Suprapubic skin (tissue), 4 donors: Measurements from ENCODE around the gene GRPEL1. TPM values are rescaled to one million over a fixed set of nuclear protein-coding genes. Genes with fewer than 3 reads are reported as not detected.

ENCODE experiments used
- DNase-seq, 2 donors: peaks; one replicate each; pipeline ENCODE4 v3.0.0-alpha.2; 2019; ENCODE audit warnings: low spot score in 2 of 2
- H3K27ac ChIP-seq: fragments of 200-600 bp; sonication (generic); one replicate; pipeline ENCODE4 v1.5.1; 2019
- H3K27me3 ChIP-seq: fragments of 200-600 bp; sonication (generic); one replicate; pipeline ENCODE4 v1.5.1; 2019
- H3K36me3 ChIP-seq: fragments of 200-600 bp; sonication (generic); one replicate; pipeline ENCODE4 v1.5.1; 2019
- H3K4me1 ChIP-seq: fragments of 200-600 bp; sonication (generic); one replicate; pipeline ENCODE4 v1.5.1; 2019
- H3K4me3 ChIP-seq: fragments of 200-600 bp; sonication (generic); one replicate; pipeline ENCODE4 v1.5.1; 2019; ENCODE audit warnings: mild to moderate bottlenecking
- H3K9me3 ChIP-seq: fragments of 200-600 bp; sonication (generic); one replicate; pipeline ENCODE4 v1.5.1; 2019
- CTCF ChIP-seq, 2 donors: fragments of 200-600 bp in 1 of 2; fragments of 450-650 bp in 1 of 2; sonication (generic) in 1 of 2; IDR thresholded peaks; one replicate each; pipeline ENCODE4 v1.5.1; 2016 to 2019; ENCODE audit warnings: antibody characterized with exemption in 2 of 2, mild to moderate bottlenecking in 1 of 2, moderate library complexity in 1 of 2
- EP300 ChIP-seq: sonication (generic); formaldehyde crosslinking; IDR thresholded peaks from one replicate; pipeline ENCODE4 v1.6.1; 2017; ENCODE audit warnings: antibody characterized with exemption
- POLR2A ChIP-seq, 2 donors: fragments of 450-650 bp; IDR thresholded peaks; one replicate each; pipeline ENCODE4 v1.6.1; 2017; ENCODE audit warnings: antibody characterized with exemption in 2 of 2, mild to moderate bottlenecking in 2 of 2, moderate library complexity in 2 of 2
- POLR2AphosphoS5 ChIP-seq, 3 donors: sonication (generic); formaldehyde crosslinking; IDR thresholded peaks; one replicate each; pipeline ENCODE4 v1.6.1; 2017; ENCODE audit warnings: antibody characterized with exemption in 3 of 3
- WGBS: methylation state at CpG from one replicate; pipeline ENCODE4 v1.1.5; 2018; 5-methylcytosine and 5-hydroxymethylcytosine counted together
- total RNA-seq, 4 donors: library from RNA; depleted of rRNA; stranded (reverse); fragments of >200 nt; gene quantifications; one replicate each; pipeline ENCODE4 v1.1.0, GENCODE V29; 2016

GRPEL1 gene
- total RNA-seq, 4 donors from 2014 or later, result 18.2 to 32.4 (median 25.3) TPM

- WGBS, result 59% methylated on average over 7 of the region's 7 CpGs
- H3K4me3 ChIP-seq, result no peak overlapping the region
- H3K27ac ChIP-seq, result no peak overlapping the region
- TF ChIP-seq CTCF (IDR thresholded peaks at IDR 0.05) (no peak), EP300 (no peak), POLR2A (IDR thresholded peaks at IDR 0.05) (no peak), POLR2AphosphoS5 (IDR thresholded peaks at IDR 0.05) (no peak)
- no peak for DNase-seq
- H3K9me3 ChIP-seq, result no peaks in the 10 kb centered on the region
- H3K36me3 ChIP-seq, result no peaks in the 10 kb centered on the region
- H3K27me3 ChIP-seq, result no peaks in the 10 kb centered on the region
- peaks cover 8% of the 10 kb centered on the region for H3K4me1 ChIP-seq
These were observed 28.4 kb upstream of the GRPEL1 start for GRCh38 chr4:7096236-7096635.

DNA sequence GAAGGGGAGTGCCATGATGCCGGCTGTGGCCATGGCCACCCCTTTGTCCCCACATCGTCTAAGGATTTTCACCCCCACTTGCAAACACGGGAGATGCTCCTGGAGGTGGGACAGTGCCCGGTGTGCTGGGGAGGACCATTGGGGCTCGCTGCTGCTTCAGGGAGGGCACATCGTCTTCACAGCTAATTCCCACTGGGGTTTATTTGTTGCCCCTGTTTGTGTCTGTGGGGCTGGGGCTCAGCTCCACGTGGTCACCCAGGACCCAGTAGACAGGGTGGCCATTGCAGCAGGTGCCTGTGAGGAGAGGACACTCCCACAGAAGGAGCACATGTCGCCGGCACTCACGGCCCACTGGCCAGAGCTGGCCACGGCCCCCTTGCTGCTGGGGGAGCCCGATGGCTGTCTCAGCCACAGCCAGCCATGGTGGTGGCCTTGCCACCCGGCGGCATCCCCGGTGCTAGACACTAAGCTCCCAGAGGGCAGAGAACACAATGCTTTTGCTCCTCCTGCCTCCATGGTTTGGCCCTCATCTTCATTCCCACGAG, 27.8 kb upstream of the GRPEL1 start:
- Histone ChIP-seq H3K9me3 (no peaks in the 10 kb centered on the region), H3K36me3 (no peaks in the 10 kb centered on the region), H3K4me1 (peaks cover 8% of the 10 kb centered on the region), H3K27ac (no peak overlapping the region), H3K27me3 (no peaks in the 10 kb centered on the region), H3K4me3 (no peak overlapping the region)
- no peak for DNase-seq
- TF ChIP-seq CTCF (IDR thresholded peaks at IDR 0.05) (no peak), POLR2AphosphoS5 (IDR thresholded peaks at IDR 0.05) (no peak), POLR2A (IDR thresholded peaks at IDR 0.05) (no peak), EP300 (no peak)
- 73% methylated on average over 8 of the region's 16 CpGs for WGBS

- H3K36me3 ChIP-seq, result no peaks in the 10 kb centered on the region
- H3K27ac ChIP-seq, result no peak overlapping the region
- H3K4me3 ChIP-seq, result no peak overlapping the region
- peaks cover 8% of the 10 kb centered on the region for H3K4me1 ChIP-seq
- no peak for TF ChIP-seq POLR2AphosphoS5 (IDR thresholded peaks at IDR 0.05)
- no peak for TF ChIP-seq EP300
- TF ChIP-seq CTCF (IDR thresholded peaks at IDR 0.05), result no peak
- TF ChIP-seq POLR2A (IDR thresholded peaks at IDR 0.05), result no peak
- H3K27me3 ChIP-seq, result no peaks in the 10 kb centered on the region
- H3K9me3 ChIP-seq, result no peaks in the 10 kb centered on the region
- WGBS, result 51% methylated on average over 10 of the region's 10 CpGs
- DNase-seq, result no peak
These were observed 27.1 kb upstream of the GRPEL1 start for GRCh38 chr4:7094916-7095315.

DNA sequence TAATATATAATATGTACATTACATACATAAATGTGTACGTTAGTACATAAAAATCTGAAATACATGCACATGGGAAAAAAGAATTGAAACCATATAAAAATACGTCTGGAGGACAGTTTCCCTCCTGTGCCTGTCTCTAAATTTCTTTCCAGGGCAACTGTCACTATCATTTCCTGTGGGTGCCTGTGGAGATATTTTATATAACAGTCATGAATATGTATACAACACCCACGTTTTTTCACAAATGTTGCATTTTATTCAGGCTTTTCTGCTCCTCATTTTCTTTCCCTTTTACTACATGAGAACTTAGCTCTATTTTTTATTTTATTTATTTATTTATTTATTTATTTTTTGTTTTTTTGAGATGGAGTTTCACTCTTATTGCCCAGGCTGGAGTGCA, 24.2 kb upstream of the GRPEL1 start:
- WGBS, result 58% methylated on average over 3 of the region's 3 CpGs
- TF ChIP-seq EP300 (no peak), POLR2A (IDR thresholded peaks at IDR 0.05) (no peak), CTCF (IDR thresholded peaks at IDR 0.05) (no peak), POLR2AphosphoS5 (IDR thresholded peaks at IDR 0.05) (no peak)
- Histone ChIP-seq H3K9me3 (no peaks in the 10 kb centered on the region), H3K27ac (no peak overlapping the region), H3K36me3 (no peaks in the 10 kb centered on the region), H3K27me3 (no peaks in the 10 kb centered on the region), H3K4me1 (peaks cover 8% of the 10 kb centered on the region), H3K4me3 (no peak overlapping the region)
- no peak for DNase-seq

DNA sequence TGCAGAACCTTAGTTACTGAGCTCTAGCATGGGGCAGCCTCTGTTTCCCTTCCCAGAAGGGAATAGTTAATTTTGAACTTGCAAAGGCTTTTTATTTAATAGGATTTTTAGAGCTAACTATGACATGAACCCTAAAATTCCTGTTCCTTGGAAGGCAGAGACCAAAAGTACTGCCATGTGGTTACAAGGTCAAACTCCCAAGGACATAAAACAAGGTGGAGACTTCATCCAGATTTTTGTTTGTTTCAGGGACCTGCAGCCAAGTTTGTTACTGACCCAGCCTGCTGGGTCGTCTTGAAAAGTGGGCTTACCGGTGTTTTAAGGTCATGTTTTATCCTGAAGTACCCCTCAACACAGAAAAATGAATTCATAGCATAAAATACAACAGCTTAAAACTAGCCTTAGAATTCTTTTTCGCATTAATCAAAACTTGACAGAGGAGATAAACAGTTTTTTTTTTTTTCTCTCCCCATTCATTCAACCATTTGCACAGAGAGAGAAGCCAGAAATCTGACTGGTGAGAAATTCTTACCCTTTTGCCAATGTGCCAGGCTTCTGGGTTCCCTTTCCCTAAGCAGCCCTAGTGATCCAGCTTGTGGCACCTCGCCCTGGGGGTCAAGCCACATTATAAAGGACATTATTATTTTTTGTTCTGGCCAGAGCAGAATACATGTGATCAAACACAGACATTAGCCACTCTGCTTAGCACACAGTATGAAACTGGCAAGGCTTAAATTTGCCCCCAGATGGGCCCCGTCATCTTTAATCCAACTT, 21.5 kb upstream of the GRPEL1 start:
- WGBS, result 63% methylated on average over 5 of the region's 5 CpGs
- DNase-seq, result no peak

More for the DNA sequence above, 21.5 kb upstream of the GRPEL1 start:
- peaks cover 3% of the 10 kb centered on the region for H3K4me1 ChIP-seq
- no peak for TF ChIP-seq POLR2AphosphoS5 (IDR thresholded peaks at IDR 0.05)
- TF ChIP-seq CTCF (IDR thresholded peaks at IDR 0.05), result no peak
- TF ChIP-seq EP300, result no peak
- no peak for TF ChIP-seq POLR2A (IDR thresholded peaks at IDR 0.05)
- no peak overlapping the region for H3K4me3 ChIP-seq
- no peaks in the 10 kb centered on the region for H3K9me3 ChIP-seq
- no peaks in the 10 kb centered on the region for H3K36me3 ChIP-seq
- peak overlapping the region; percentile 29 for H3K27ac ChIP-seq
- H3K27me3 ChIP-seq, result peaks cover 6% of the 10 kb centered on the region
